Activated T-cell treated with anti-CD3 and anti-CD28 coated beads for 4 hours (primary cell): ENCODE results near the gene SDC1.
"Not testable (repeated sequence)": the region's sequence is repeated elsewhere in the genome, so short reads cannot be mapped to it uniquely, and the experiment has no call there.

Source experiments
- DNase-seq: peaks from one replicate; pipeline ENCODE4 v3.0.0-alpha.2; 2020

The SDC1 gene

DNA sequence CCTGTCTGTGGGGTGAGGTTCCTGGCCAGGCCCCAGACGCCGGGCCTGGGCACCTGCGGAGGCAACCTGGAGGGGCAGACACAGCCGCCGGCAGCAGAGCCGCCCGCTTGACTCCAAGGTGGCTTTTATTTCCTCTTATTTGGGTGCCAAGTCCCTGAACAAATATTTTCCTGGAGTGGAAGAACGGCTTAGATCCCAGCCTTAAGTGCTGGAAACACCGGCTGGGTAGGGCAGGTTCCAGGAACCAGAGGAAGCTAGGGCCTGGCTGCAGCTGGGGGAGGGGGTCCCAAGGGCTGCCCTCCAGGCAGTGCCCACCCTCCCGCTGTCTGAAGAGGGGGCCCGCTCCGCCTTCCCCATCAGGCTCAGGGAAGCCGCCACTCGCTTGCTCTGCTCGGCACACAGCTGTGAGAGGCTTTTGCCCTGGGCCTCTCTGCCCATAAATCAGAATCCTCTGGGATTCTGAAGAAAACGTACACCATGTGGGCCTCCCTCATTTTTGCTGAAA lies 28.2 kb downstream of the SDC1 start:
- DNase-seq: no peak

DNA sequence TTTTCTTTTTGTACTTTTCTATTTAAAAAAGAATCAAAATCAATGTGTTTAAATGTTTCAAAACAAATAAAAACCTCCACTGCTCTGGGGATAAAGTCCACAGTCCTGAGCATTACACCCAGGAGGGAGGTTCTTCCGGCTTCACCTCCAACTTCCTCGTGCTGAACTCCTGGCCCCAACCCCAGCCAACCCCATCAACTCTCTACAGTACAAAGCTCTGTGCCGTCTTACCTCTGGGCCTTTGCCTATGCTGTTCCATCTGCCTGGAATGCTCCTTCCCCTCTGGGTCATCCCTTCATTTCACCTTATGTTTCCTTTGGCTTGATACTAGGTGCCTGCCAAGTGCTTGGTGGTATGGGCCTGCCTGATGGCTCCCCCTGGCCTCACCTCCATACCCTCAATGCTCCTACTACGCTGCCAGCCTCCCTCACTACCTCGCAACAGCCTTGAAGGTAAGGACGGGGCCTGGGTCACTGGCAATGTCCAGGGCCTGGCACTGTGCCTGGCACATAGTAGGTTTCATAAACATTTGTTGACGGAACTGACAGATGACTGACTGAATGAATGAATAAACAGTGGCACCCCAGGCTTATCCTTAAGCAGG lies 28.8 kb downstream of the SDC1 start:
- no peak for DNase-seq

GRCh38 chr2:20195431-20196033 lies 29.4 kb downstream of the SDC1 start:
- DNase-seq: no peak

- DNase-seq: not testable (repeated sequence)
These were observed 29.9 kb downstream of the SDC1 start for GRCh38 chr2:20195016-20195411.

GRCh38 chr2:20194097-20195015 lies 30.6 kb downstream of the SDC1 start:
- DNase-seq: no peak

DNA sequence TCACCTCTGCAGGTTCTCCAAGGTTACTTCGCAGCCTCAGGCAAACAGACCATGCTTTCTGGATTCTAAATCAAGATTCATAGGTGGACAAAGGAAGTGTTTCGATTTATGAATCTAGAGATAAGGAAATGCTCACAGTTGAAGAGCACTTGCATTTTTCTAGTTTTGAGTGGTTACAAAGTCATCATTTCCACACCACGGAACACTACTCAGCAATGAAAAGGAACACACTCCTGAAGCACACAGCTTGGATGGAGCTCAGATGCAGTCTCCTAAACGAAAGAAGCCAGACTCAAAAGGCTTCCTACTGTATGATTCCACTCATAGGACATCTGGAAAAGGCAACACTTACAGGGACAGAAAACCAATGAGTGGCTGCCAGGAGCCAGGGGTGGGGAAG lies 31.7 kb downstream of the SDC1 start:
- no peak for DNase-seq

- DNase-seq: no peak
These were observed 32.1 kb downstream of the SDC1 start for GRCh38 chr2:20192781-20193180.

GRCh38 chr2:20191714-20192569 lies 33.0 kb downstream of the SDC1 start:
- DNase-seq: no peak

GRCh38 chr2:20190876-20191713 lies 33.8 kb downstream of the SDC1 start:
- DNase-seq: no peak

DNA sequence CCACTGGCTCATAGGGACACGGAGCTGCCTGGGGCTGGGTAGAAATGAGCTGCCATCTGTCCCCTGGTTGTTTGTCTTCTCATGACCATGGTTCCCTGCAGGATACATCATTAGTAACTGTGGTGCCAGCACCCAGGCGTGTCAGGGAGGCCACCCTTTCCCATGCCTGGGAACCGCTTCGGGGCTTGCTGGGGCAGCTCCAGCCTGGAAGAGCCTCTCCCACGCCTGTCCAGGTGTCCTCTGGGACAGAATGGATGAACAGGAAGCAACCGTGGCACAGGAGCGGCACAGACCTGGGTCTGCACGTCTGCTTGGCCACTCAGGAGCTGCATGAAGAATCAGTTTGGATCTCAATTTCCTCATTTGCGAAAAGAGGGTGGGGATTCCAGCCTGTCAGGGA lies 34.8 kb downstream of the SDC1 start:
- DNase-seq: no peak

GRCh38 chr2:20189299-20189931 lies 35.5 kb downstream of the SDC1 start:
- no peak for DNase-seq

DNA sequence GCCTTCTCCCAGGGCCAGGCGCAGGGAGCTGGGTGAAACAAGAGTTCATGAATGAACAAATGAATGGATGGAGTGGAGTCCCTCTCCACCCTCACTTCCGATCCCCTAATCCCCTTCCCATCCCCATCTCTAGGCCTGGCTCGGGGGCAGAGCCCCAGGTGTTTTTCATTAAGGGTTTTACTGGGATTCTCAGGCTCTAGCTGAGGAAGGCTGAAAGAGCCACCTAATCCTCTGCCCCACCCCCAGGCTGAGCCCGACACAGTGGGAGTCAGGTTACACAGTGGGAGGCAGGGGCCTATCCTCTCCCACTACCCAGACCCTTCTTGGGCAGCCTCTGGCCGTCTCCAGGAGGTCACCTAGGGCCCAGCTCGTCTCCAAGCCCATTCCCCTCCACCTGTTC lies 36.1 kb downstream of the SDC1 start:
- no peak for DNase-seq

- DNase-seq: no peak
These were observed 36.7 kb downstream of the SDC1 start for GRCh38 chr2:20188201-20188600.

GRCh38 chr2:20187331-20187730 lies 37.6 kb downstream of the SDC1 start:
- no peak for DNase-seq

GRCh38 chr2:20186855-20187187 lies 38.1 kb downstream of the SDC1 start:
- no peak for DNase-seq

- no peak for DNase-seq
These were observed 38.7 kb downstream of the SDC1 start for GRCh38 chr2:20186078-20186854.

DNA sequence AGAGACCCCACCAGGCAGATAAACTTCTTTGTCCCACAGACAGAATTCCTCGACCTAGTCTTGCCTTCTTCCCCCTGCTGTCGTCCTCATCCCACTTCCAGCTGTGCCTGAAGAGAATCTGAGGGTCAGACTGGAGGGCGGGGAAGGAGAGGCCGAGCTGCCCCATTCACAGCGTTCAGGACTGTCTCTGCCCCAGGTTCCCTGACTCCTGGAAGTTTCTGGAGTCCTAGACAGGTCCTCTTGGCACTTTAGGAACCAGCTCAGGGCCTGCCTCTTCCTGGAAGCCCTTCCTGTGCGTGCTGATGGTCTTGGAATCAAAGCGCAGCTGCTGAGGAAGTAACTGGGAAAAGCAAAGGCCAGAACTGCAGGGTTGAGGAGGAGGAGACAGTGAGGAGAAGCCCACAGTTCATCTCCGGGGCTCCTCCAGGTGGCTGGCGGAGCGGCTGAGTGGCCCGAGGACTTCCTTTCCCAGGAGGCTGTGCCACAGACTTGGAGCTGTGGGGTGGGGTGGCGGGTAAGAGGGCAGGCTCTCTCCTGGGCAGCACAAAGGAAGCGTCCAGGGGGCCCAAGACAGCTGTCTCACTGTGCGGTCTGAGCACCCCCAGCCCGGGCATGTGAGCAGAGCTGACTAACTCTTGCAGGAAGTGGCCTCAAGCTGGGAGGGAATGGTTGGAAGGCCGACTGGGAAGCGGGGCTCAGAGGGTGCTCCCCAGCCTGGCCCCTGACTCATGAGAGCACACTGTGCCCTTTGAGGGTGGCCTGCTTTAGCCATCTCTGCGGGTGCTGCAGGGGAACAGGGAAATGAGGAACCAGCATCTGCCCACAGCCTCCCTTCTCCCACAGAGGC lies 39.5 kb downstream of the SDC1 start:
- DNase-seq: no peak

DNA sequence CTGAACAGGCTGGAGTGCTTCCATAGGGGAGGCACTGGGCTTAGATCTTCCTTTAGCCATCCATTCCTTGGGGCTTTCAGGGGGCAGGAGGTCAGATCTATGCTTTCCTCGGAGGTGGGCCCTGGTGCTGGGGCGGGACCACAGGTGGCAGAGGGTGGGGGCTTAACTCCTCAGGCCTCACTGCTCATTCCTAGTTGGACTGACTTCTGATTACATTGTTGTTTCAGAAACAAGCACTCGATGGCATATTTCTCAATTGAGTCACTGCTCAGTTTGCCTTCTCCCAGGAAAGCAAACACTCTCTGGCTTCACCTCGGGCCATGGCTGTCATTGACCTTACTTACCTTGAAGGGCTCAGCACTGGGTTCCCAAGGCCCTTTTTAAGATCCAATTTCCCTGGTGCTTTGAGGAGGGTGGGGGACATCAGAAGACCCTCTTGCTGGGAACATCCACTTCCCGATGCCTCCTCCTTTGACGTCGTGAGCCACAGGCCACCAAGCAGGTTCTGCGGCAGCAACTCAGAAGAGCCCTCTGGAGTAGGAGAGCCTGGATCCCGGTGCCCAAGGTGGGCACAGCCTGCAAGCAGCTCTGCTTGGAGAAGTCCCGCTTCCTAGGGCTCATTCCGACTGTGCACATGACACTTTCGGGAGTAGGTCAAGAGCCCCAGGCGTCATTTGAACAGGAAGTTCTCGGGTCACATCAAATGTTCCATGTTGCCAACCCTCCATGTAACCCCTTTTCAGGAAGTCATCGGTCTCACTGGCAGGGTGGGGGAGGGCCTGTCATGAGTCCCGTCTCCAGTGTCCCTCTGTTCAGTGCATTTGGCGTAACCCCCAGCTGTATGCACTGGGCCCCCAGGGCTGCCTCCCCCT lies 40.6 kb downstream of the SDC1 start:
- DNase-seq: no peak

DNA sequence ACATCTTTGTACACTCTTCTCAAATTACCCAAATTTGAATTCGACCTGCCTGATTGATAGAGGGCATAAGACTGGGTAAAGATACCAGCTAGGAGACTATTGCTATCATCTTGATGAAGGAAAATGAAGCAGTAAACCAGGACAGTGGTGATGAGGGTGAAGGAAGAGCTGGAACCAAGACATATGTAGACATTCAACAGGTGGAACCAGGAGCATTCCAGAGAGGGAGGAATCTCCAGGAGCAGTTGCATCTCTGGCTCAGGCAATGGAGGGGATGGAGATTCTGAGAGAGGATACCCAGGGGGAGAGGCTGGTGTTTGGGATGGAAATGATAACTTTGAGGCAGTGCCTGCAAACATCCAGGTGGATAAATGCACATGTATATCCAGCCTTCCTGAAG lies 41.6 kb downstream of the SDC1 start:
- DNase-seq: no peak
